SK-N-MC (cell line): ENCODE results near the gene SNX1.

Experiments used
- EZH2 ChIP-seq: fragments of 200-600 bp; sonication (generic); IDR thresholded peaks from one replicate; pipeline ENCODE4 v1.6.1; 2017; ENCODE audit warnings: antibody characterized with exemption
- FOXP2 ChIP-seq: optimal IDR thresholded peaks from 2 replicates; pipeline ENCODE3; 2011; ENCODE audit warnings: mild to moderate bottlenecking, moderate library complexity; ENCODE audit not compliant: insufficient read depth; ENCODE audit errors: extremely low read length, control extremely low read depth
- POLR2AphosphoS5 ChIP-seq: IDR thresholded peaks from 2 replicates; pipeline ENCODE4 v1.6.1; 2012; ENCODE audit warnings: mild to moderate bottlenecking, low read depth, low read length, borderline replicate concordance

DNA sequence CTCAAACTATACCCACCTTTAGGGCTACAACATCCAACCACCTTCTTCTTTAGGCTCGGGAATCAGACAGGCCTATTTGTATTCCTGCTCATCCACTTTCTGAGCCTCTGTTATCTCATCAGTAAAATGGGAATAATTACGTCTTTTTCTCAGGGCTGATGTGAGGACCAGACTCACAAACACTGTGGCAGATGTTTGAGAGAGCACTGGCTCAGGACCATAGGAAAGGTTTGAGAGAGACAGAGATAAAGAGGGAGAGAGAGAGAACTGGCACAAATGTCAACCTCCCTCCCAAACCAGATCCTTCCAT is 44.7 kb upstream of the SNX1 start:
- TF ChIP-seq EZH2 (no peak), FOXP2 (no peak), POLR2AphosphoS5 (no peak)
